HCT116 (cell line): ENCODE measurements around the gene PRKCH.

Source experiments
- CTCF ChIP-seq, 3 experiments: fragments of 200-600 bp in 1 of 3; sonication (generic) in 1 of 3; IDR thresholded peaks in 2 of 3; conservative IDR thresholded peaks in 1 of 3; 2 replicates each; pipeline ENCODE4 v1.5.1; 2012 to 2017; ENCODE audit warnings: low read depth in 2 of 3, low read length in 2 of 3, antibody characterized with exemption in 1 of 3, borderline replicate concordance in 1 of 3, control low read depth in 1 of 3, mild to moderate bottlenecking in 1 of 3, mixed read lengths in 1 of 3, mixed run types in 1 of 3, moderate library complexity in 1 of 3; ENCODE audit not compliant: insufficient read depth in 1 of 3
- EZH2 ChIP-seq: fragments of 200-600 bp; sonication (generic); IDR thresholded peaks from 2 replicates; pipeline ENCODE4 v1.6.1; 2017; ENCODE audit warnings: antibody characterized with exemption, mixed run types
- TCF7L2 ChIP-seq: IDR thresholded peaks from 2 replicates; pipeline ENCODE4 v1.7.0; 2011; ENCODE audit warnings: borderline replicate concordance, inconsistent platforms; ENCODE audit not compliant: insufficient read depth, insufficient read length; ENCODE audit errors: extremely low read depth

- TF ChIP-seq CTCF (IDR thresholded peaks at IDR 0.05 in 2 of 3, conservative IDR thresholded peaks at IDR 0.05 in 1 of 3; ENCODE audit: borderline replicate concordance in 1 of 3, insufficient read depth in 1 of 3, low read depth in 2 of 3, low read length in 2 of 3) = no peak
- no peak for TF ChIP-seq EZH2
- no peak for TF ChIP-seq TCF7L2
Measured at GRCh38 chr14:61458766-61459165, 137.4 kb downstream of the PRKCH start.
